HG03097 (cell line): ENCODE results near the gene MICU1.
"Not testable (repeated sequence)": the region's sequence is repeated elsewhere in the genome, so short reads cannot be mapped to it uniquely, and the experiment has no call there.

Experiments
- ATAC-seq: cut with Tn5 transposase; IDR thresholded peaks from one replicate; pipeline ENCODE4 v1.9.1; 2021; ENCODE audit not compliant: unreplicated experiment, low FRiP score

MICU1 gene

GRCh38 chr10:72460284-72460876, 165.5 kb downstream of the MICU1 start:
- ATAC-seq: no peak

GRCh38 chr10:72459301-72459700, 166.6 kb downstream of the MICU1 start:
- ATAC-seq: no peak

DNA sequence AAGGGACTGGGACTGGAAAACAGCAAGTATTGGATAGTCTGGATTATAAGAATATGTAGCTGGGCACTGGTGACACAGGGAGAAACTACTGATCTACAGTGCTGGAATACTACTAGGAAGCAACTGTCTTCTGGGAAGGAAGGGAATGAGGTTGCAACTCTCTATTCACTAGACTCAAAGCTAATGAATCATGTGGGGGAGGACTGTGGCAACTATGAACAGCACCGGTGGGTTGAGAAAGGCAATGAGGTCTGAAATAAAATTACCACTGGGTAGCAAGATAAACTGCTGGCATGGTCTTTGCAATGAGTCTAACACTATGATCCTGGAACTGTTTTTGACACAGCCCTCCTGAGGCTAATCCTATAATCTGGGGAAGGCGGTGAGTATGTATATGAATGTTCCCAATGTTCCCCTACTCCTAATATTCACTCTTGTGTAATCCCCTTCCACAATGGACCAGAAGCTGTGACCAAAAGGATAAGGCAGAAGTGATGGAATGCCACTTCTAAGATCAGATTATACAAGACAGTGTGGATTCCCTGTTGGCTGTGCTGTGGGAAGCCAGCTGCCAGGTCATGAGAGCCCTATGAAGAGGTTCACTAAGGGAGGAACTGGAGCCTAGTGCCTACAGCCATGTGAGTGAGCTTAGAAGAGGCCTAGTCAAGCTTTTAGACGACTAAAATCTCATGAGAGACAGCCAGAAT, 169.8 kb downstream of the MICU1 start:
- no peak for ATAC-seq

DNA sequence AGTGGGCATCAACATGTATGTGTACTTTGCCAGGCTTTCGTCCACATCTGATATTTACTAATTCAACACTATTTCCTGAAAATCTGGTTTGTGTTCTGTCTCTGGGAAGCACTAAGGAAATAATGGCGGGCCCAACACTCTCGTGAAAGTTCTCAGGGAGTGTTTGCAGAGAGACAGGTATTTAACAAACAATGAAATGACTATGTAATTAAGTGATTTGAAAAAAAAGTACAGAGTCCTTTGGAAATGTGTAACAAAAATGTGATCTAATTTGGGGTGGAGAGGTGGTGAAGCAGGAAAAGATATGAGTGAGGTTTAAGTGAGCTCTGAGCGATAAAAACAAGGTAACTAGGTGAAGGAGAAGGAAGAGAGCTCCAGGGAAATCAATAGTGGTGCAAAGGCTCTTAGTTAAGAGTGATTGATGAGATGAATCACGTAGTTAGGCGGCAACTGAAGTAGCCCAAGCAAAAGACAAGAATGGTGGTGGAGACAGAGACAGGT, 175.9 kb downstream of the MICU1 start:
- no peak for ATAC-seq

DNA sequence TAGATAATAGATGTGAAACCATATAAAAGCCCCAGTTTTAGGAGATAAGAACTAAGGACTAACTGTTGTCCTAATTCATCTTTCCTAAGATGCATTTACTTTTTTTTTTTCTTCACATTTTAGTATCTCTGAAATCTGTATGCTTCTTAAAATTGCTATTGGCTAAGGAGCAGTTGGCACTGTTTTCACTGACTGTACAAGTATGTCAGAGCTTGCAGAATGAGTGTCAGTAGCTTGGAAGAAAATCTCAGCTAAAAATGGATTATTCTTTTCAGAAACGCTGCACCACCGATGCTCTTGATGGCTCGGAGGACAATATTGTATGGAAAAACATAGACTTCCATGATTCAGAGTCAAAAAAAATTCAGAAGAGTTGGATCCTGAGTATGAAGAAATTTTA, 180.0 kb downstream of the MICU1 start:
- no peak for ATAC-seq

GRCh38 chr10:72442969-72443368, 182.9 kb downstream of the MICU1 start:
- not testable (repeated sequence) for ATAC-seq

- no peak for ATAC-seq
These were observed 190.3 kb downstream of the MICU1 start for GRCh38 chr10:72435570-72435969.

GRCh38 chr10:72430936-72431335, 194.9 kb downstream of the MICU1 start:
- ATAC-seq: not testable (repeated sequence)

DNA sequence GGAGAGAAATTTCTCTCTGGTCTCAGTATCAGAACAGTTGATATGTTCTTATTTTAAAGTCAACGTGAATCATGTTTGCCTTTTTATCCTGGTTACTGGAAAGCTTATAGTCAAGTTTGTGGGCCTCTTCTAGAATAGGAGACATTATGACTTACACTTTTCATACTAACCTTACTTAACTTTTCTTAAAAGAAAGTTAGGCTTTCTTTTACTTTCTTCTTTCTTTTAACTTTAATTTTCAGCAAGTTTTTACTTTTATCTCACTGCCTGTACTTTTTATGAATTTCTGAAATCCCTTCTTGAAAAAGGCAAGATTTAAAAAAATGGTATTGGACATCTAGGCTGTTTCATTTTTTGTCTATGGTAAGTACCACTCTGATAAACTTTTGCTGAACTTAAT, 195.9 kb downstream of the MICU1 start:
- ATAC-seq: no peak

DNA sequence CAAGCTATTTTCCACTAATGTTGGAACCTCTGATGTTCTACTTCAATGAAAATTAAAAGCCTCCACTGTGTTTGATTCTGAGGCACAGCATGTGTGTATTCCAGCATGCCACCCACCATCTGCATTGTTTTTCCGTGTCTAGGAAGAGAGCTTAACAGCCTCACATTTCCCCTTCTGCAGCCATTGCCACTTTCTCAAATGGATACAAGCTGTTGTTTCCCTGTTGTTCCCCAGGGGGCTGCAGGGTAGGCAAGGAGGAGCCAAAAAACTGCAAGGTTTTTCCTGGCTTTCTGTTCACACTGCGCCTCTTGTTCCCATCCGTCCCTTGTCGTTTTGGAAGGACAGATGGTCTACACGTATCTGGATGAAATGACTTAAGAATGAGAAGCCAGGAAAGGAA, 198.9 kb downstream of the MICU1 start:
- no peak for ATAC-seq

DNA sequence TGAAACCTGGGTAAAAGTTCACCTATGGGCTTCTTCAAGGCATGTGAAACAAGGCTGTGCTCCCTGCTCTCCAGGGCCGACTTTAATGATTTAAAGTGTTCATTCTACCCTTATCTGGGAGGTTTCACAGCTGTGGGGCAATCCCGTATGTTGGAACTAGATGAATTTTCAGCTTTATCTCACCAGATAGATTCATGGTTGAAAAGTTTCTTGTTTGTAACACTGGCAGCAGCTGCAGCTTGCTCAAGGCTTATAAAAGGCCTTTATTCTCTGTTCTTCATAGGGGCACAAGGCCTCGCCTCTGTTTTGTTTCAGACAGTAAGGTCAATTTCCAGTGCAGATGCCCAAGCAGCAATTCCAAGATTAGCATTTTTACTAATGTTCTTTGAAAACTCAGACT, 200.7 kb downstream of the MICU1 start:
- ATAC-seq: no peak

GRCh38 chr10:72424561-72424960, 201.3 kb downstream of the MICU1 start:
- no peak for ATAC-seq

DNA sequence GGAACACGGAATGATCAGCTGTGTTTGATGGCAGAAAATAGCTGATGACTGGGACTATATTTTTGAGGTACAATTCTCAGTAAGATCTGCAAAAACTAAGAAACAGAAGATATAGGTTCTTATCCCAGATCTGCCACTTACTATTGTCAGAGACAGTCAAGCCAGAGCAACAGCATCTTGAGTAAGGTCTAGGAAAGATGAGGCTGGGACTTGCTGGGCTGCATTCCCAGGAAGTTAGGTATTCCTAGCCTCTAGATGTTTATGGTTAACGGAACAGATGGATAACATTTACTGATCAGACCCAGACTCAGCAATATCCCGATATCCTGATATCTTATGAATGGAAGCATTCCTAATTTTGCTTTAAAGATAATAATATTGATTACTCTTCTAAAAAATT, 202.5 kb downstream of the MICU1 start:
- ATAC-seq: no peak

- no peak for ATAC-seq
These were observed 203.9 kb downstream of the MICU1 start for GRCh38 chr10:72421885-72422540.

- ATAC-seq: no peak
These were observed 206.6 kb downstream of the MICU1 start for GRCh38 chr10:72419241-72419640.

GRCh38 chr10:72418679-72419078, 207.2 kb downstream of the MICU1 start:
- ATAC-seq: no peak

- ATAC-seq: no peak
These were observed 207.9 kb downstream of the MICU1 start for GRCh38 chr10:72417971-72418370.

DNA sequence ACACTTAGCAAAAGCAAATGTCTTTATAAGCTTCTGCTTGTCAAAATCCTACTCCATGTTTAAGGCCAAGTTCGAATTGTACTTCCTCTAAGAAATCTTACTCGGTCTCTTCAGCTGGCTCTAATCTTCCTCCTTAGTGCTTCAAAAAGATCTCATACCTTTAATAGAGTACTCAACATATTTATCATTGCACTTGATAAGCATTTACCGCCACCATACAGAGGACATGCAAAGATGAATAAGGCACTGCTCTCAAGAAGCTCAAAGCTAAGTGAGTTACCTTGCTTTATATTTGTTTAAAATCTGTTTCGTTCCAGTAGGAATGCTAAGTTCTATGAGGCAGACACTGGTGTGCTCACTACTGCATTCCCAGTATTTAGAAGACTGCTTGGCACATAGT, 209.2 kb downstream of the MICU1 start:
- ATAC-seq: no peak

- ATAC-seq: no peak
These were observed 211.2 kb downstream of the MICU1 start for GRCh38 chr10:72414642-72415041.

- ATAC-seq: no peak
These were observed 216.7 kb downstream of the MICU1 start for GRCh38 chr10:72409167-72409566.

DNA sequence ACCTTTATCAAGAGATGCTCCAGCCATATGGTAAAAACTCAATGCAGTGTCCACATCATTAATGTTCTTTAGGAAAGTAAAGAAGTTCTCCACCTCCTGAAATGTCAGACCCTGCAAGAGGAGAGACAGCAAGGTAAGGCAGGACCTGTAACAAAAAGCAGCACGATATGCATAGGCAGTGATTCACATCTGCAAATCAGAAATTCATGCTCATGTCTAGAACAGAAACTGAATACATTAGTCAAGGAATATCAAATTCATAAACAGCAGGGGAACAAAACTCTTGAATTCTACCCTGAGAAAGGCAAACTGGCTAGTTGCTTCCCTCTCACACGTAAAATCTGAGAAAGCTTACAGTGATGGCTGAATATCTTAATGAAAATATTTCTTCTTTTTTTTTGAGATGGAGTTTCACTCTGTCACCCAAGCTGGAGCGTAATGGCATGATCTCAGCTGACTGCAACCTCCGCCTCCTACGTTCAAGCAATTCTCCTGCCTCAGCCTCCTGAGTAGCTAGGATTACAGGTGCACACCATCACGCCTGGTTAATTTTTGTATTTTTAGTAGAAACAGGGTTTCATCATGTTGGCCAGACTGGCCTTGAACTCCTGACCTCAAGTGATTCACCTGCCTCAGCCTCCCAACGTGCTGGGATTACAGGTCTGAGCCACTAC, 217.8 kb downstream of the MICU1 start:
- ATAC-seq: no peak
